Adrenal gland (tissue), 12 donors: ENCODE data around the gene CAMK2A. TPM values are rescaled to one million over a fixed set of nuclear protein-coding genes. Genes with fewer than 3 reads are reported as not detected.

ENCODE experiments used
- DNase-seq, 7 donors: peaks; one replicate each; pipeline ENCODE4 v3.0.0-alpha.2; 2019 to 2020
- H3K27ac ChIP-seq, 5 donors: fragments of 200-600 bp; sonication (generic) in 4 of 5; 1 replicate in 3 of 5; 2 replicates in 2 of 5; pipeline versions ENCODE4 v1.5.1 to v1.8.0; 2016 to 2020; ENCODE audit warnings: mild to moderate bottlenecking in 1 of 5
- H3K27me3 ChIP-seq: fragments of 200-600 bp; 2 replicates; pipeline ENCODE4 v1.8.0; 2021
- H3K36me3 ChIP-seq, 2 donors: fragments of 200-600 bp; replicated peaks in 1 of 2; 1 replicate in 1 of 2; 2 replicates in 1 of 2; pipeline versions ENCODE4 v1.5.1 to v1.8.0; 2018 to 2022
- H3K4me1 ChIP-seq, 2 donors: fragments of 200-600 bp; replicated peaks in 1 of 2; 1 replicate in 1 of 2; 2 replicates in 1 of 2; pipeline versions ENCODE4 v1.5.1 to v1.8.0; 2018 to 2021
- H3K4me3 ChIP-seq, 4 donors: fragments of 200-600 bp; sonication (generic) in 3 of 4; one replicate each; pipeline ENCODE4 v1.5.1; 2016 to 2018
- H3K9me3 ChIP-seq, 3 donors: fragments of 200-600 bp; sonication (generic) in 1 of 3; replicated peaks in 1 of 3; 1 replicate in 2 of 3; 2 replicates in 1 of 3; pipeline versions ENCODE4 v1.5.1 to v1.8.0; 2016 to 2021
- POLR2A ChIP-seq, 2 donors: fragments of 450-650 bp; IDR thresholded peaks; one replicate each; pipeline ENCODE4 v1.6.1; 2017; ENCODE audit warnings: antibody characterized with exemption in 2 of 2, mild to moderate bottlenecking in 2 of 2, moderate library complexity in 1 of 2
- WGBS, 4 donors: extraction: QIAGEN DNeasy Blood & Tissue Kit in 2 of 4; methylation state at CpG; one replicate each; pipeline versions ENCODE4 v1.1.5 to v1.1.7; 2013 to 2017; 5-methylcytosine and 5-hydroxymethylcytosine counted together
- intact Hi-C, 2 donors: fragments of 100-400 bp; cut with DNase I; formaldehyde crosslinking; loops; one replicate each; pipeline versions ENCODE4 v1.14.1 to v1.15.0; 2022 to 2023
- polyA plus RNA-seq, 3 donors: library from polyadenylated mRNA; stranded (reverse); fragments of 200-250 nt in 2 of 3; fragments of 350-450 nt in 1 of 3; fragmentation: Illumina TruSeq in 1 of 3; extraction: RNeasy Lipid Tissue Mini Kit (QIAGEN cat#74804) in 1 of 3; gene quantifications; one replicate each; pipeline ENCODE4 v1.2.3, GENCODE V29; 2013 to 2014
- total RNA-seq, 9 donors: library from RNA; depleted of rRNA in 4 of 9; stranded (reverse); fragments of >200 nt in 4 of 9; fragments of 120-200 nt in 1 of 9; fragmentation: NEBNext Ultra II Directional in 1 of 9; extraction: Animal tissue kit (Norgen Biotek cat#: 25700) in 1 of 9; gene quantifications; one replicate each; pipeline versions ENCODE4 v1.1.0 to v1.2.4, GENCODE V29; 2013 to 2023
- TF ChIP-seq, protein P1 (sequence below), 6 experiments: fragments of 450-650 bp in 4 of 6; fragments of 200-600 bp in 2 of 6; sonication (generic) in 1 of 6; IDR thresholded peaks; 1 replicate in 5 of 6; 2 replicates in 1 of 6; pipeline versions ENCODE4 v1.5.1 to v1.8.0; 2016 to 2021; ENCODE audit warnings: antibody characterized with exemption in 6 of 6, mild to moderate bottlenecking in 2 of 6, moderate library complexity in 1 of 6
- donor health status: healthy with polysubstance abuse.
- donor health status: Bipolar disorder and iron deficiency.
- donor health status: DM: yes; HTN: yes; CAD: no.
- donor health status: DM: no; HTN: no; CAD: no.
- donor health status: DM: no; HTN: no; CAD: no.
- donor health status: DM: yes; HTN: yes; CAD: no.

Gene CAMK2A
- total and polyA plus RNA-seq, 12 donors, result 0.23 to 1.3 (median 0.64) TPM; not detected in 3

DNA sequence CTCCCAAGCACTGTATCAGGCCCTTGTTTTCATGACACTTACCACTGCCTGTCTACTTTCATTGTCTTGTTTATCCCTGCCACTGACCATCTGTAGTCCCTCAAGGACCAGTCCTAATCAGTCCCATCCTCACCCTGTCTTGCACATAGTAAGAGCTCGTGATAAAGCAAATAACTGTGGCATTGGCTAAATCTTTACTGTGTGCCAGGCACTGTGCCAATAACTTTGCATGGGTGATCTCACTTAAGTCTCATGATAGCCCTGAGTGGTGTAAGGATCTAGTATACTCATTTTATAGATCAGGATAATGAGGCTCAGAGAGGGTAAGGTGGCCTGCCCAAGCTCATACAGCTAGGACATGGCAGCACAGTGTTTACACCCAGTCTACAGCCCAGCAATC, 117.4 kb downstream of the CAMK2A start:
- no peak for DNase-seq
- no peak for TF ChIP-seq POLR2A (IDR thresholded peaks at IDR 0.05)
- TF ChIP-seq, protein P1, sequence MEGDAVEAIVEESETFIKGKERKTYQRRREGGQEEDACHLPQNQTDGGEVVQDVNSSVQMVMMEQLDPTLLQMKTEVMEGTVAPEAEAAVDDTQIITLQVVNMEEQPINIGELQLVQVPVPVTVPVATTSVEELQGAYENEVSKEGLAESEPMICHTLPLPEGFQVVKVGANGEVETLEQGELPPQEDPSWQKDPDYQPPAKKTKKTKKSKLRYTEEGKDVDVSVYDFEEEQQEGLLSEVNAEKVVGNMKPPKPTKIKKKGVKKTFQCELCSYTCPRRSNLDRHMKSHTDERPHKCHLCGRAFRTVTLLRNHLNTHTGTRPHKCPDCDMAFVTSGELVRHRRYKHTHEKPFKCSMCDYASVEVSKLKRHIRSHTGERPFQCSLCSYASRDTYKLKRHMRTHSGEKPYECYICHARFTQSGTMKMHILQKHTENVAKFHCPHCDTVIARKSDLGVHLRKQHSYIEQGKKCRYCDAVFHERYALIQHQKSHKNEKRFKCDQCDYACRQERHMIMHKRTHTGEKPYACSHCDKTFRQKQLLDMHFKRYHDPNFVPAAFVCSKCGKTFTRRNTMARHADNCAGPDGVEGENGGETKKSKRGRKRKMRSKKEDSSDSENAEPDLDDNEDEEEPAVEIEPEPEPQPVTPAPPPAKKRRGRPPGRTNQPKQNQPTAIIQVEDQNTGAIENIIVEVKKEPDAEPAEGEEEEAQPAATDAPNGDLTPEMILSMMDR (IDR thresholded peaks at IDR 0.05), result no peak
- Histone ChIP-seq H3K27me3 (peaks cover 7% of the 10 kb centered on the region), H3K4me1 (no peaks in the 10 kb centered on the region), H3K9me3 (no peaks in the 10 kb centered on the region), H3K27ac (no peak overlapping the region), H3K36me3 (no peaks in the 10 kb centered on the region), H3K4me3 (no peak overlapping the region)
- intact Hi-C loops, result no loop called here
- 69 to 81% (median 74%) methylated on average over 1 of the region's 1 CpG for WGBS, 4 donors

Other genes with a start within 250 kb of the CAMK2A start
- gene CSF1R, start 203.2 kb downstream of the CAMK2A start, total RNA-seq, result 100 to 1,000 TPM in 2 of 9 donors, 10 to 100 TPM in 6, 1 to 10 TPM in 1; 4.6 to 165 (median 92.4) TPM
- gene CSF1R, start 203.2 kb downstream of the CAMK2A start, polyA plus RNA-seq, result 10 to 100 TPM; 17.9 to 20.0 (median 19.0) TPM
- gene PDGFRB, start 133.9 kb downstream of the CAMK2A start, total RNA-seq, result 100 to 1,000 TPM in 1 of 9 donors, 10 to 100 TPM in 8; 34.3 to 188 (median 77.6) TPM
- 10 to 100 TPM; 21.3 to 55.7 (median 37.2) TPM for gene PDGFRB, start 133.9 kb downstream of the CAMK2A start, polyA plus RNA-seq
- gene CDX1, start 123.0 kb downstream of the CAMK2A start, total RNA-seq, result under 1 TPM in 3 of 9 donors, not detected in 6; 0.11 to 0.32 (median 0.23) TPM
- under 1 TPM in 2 of 3 donors, not detected in 1; 0.17 to 0.24 TPM for gene CDX1, start 123.0 kb downstream of the CAMK2A start, polyA plus RNA-seq
- gene SLC6A7, start 99.7 kb downstream of the CAMK2A start, total RNA-seq, result not detected
- not detected for gene SLC6A7, start 99.7 kb downstream of the CAMK2A start, polyA plus RNA-seq
- under 1 TPM in 8 of 9 donors, not detected in 1; 0.12 to 0.96 (median 0.52) TPM for gene ARSI, start 13.1 kb upstream of the CAMK2A start, total RNA-seq
- under 1 TPM in 2 of 3 donors, not detected in 1; 0.13 to 0.27 TPM for gene ARSI, start 13.1 kb upstream of the CAMK2A start, polyA plus RNA-seq
- gene TCOF1, start 67.9 kb upstream of the CAMK2A start, total RNA-seq, result 10 to 100 TPM; 12.6 to 25.8 (median 20.7) TPM
- 10 to 100 TPM; 16.6 to 30.3 (median 22.1) TPM for gene TCOF1, start 67.9 kb upstream of the CAMK2A start, polyA plus RNA-seq
- gene CD74, start 123.1 kb upstream of the CAMK2A start, total RNA-seq, result 1,000 to 10,000 TPM in 6 of 9 donors, 100 to 1,000 TPM in 2, 10 to 100 TPM in 1; 71.4 to 3,185 (median 2,215) TPM
- 100 to 1,000 TPM; 719 to 852 (median 838) TPM for gene CD74, start 123.1 kb upstream of the CAMK2A start, polyA plus RNA-seq
- 1,000 to 10,000 TPM; 1,380 to 3,506 (median 1,926) TPM for gene RPS14, start 160.0 kb upstream of the CAMK2A start, total RNA-seq
- gene RPS14, start 160.0 kb upstream of the CAMK2A start, polyA plus RNA-seq, result 1,000 to 10,000 TPM; 1,067 to 2,924 (median 1,712) TPM
- 100 to 1,000 TPM in 6 of 9 donors, 10 to 100 TPM in 3; 21.7 to 154 (median 102) TPM for gene NDST1, start 218.4 kb upstream of the CAMK2A start, total RNA-seq
- 10 to 100 TPM in 2 of 3 donors, 1 to 10 TPM in 1; 9.6 to 37.5 (median 21.1) TPM for gene NDST1, start 218.4 kb upstream of the CAMK2A start, polyA plus RNA-seq